ENCODE measurements around the gene MED22.
"Not testable (repeated sequence)": the region's sequence is repeated elsewhere in the genome, so short reads cannot be mapped to it uniquely, and the experiment has no call there.

Gene MED22

DNA sequence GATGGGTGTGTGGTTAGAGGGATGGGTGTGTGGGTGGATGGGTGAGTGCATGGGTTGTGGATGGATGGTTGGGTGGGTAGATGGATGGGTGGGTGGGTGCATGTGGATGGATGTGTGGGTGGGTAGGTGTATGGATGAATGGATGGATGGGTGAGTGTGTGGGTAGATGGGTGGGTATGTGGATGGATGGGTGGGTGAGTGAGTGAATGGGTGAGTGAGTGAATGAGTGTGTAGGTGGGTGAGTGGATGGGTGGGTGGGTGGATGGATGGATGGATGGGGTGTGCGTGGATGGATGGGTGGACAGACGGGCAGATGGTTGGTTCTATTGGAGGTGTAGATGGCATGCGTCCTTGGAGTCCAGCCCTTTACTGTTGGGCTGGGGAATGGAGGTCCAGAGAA is 45.5 kb upstream of the MED22 start:
- Histone ChIP-seq H3K27ac (ENCODE audit: low read depth, low read length) (no peak overlapping the region), H3K9me2 (replicated peaks; ENCODE audit: control insufficient read depth, low read length) (no peaks in the 10 kb centered on the region), H3F3A (ENCODE audit: control insufficient read depth, insufficient read depth) (no peaks in the 10 kb centered on the region), H3K79me2 (ENCODE audit: control insufficient read depth, low read length) (no peaks in the 10 kb centered on the region), H3K9me3 (ENCODE audit: control insufficient read depth, insufficient read depth, low read length) (no peaks in the 10 kb centered on the region), H3K27me3 (ENCODE audit: control insufficient read depth, low read length) (peaks cover 5% of the 10 kb centered on the region; the same call in 1 of the 2 replicates), H3K36me3 (ENCODE audit: control insufficient read depth, low read length) (no peaks in the 10 kb centered on the region), H3K4me2 (ENCODE audit: low read length) (no peak overlapping the region), H4K20me1 (ENCODE audit: control insufficient read depth, insufficient read depth, low read depth, low read length) (no peaks in the 10 kb centered on the region), H3K4me3 (ENCODE audit: low read length) (no peak overlapping the region), H3K4me1 (ENCODE audit: control insufficient read depth, low read length) (no peaks in the 10 kb centered on the region)
- TF ChIP-seq EZH2phosphoT487 (IDR thresholded peaks at IDR 0.05; ENCODE audit: borderline replicate concordance, low read length): no peak
- TF ChIP-seq, protein P1, sequence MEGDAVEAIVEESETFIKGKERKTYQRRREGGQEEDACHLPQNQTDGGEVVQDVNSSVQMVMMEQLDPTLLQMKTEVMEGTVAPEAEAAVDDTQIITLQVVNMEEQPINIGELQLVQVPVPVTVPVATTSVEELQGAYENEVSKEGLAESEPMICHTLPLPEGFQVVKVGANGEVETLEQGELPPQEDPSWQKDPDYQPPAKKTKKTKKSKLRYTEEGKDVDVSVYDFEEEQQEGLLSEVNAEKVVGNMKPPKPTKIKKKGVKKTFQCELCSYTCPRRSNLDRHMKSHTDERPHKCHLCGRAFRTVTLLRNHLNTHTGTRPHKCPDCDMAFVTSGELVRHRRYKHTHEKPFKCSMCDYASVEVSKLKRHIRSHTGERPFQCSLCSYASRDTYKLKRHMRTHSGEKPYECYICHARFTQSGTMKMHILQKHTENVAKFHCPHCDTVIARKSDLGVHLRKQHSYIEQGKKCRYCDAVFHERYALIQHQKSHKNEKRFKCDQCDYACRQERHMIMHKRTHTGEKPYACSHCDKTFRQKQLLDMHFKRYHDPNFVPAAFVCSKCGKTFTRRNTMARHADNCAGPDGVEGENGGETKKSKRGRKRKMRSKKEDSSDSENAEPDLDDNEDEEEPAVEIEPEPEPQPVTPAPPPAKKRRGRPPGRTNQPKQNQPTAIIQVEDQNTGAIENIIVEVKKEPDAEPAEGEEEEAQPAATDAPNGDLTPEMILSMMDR (IDR thresholded peaks at IDR 0.05; ENCODE audit: low read depth, low read length, poor library complexity, severe bottlenecking): no peak

DNA sequence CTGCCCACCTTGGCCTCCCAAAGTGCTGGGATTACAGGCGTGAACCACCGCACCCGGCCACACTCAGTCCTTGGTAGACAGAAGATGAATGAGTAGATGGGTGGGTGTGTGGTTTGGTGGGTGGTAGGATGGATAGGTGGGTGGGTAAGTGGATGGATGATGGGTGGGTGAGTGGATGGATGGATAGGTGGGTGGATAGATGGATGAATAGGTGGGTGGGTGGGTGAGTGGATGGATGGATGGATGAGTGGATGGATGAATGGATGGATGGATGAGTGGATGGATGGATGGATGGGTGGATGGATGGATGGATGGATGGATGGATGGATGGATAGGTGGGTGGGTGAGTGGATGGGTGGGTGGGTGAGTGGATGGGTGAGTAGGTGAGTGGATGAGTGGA is 44.4 kb upstream of the MED22 start:
- not testable (repeated sequence) for H3K4me3 ChIP-seq (ENCODE audit: low read length); H3K36me3 ChIP-seq (ENCODE audit: control insufficient read depth, low read length); H3K27me3 ChIP-seq (ENCODE audit: control insufficient read depth, low read length); H4K20me1 ChIP-seq (ENCODE audit: control insufficient read depth, insufficient read depth, low read depth, low read length); H3K9me2 ChIP-seq (replicated peaks; ENCODE audit: control insufficient read depth, low read length); H3F3A ChIP-seq (ENCODE audit: control insufficient read depth, insufficient read depth); H3K4me1 ChIP-seq (ENCODE audit: control insufficient read depth, low read length); H3K27ac ChIP-seq (ENCODE audit: low read depth, low read length); H3K79me2 ChIP-seq (ENCODE audit: control insufficient read depth, low read length); H3K4me2 ChIP-seq (ENCODE audit: low read length); H3K9me3 ChIP-seq (ENCODE audit: control insufficient read depth, insufficient read depth, low read length)

DNA sequence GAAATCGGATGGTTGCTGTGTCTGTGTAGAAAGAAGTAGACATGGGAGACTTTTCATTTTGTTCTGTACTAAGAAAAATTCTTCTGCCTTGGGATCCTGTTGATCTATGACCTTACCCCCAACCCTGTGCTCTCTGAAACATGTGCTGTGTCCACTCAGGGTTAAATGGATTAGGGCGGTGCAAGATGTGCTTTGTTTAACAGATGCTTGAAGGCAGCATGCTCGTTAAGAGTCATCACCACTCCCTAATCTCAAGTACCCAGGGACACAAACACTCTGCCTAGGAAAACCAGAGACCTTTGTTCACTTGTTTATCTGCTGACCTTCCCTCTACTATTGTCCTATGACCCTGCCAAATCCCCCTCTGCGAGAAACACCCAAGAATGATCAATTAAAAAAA is 43.5 kb upstream of the MED22 start:
- not testable (repeated sequence) for H3K27me3 ChIP-seq (ENCODE audit: control insufficient read depth, low read length); H3K9me3 ChIP-seq (ENCODE audit: control insufficient read depth, insufficient read depth, low read length); H4K20me1 ChIP-seq (ENCODE audit: control insufficient read depth, insufficient read depth, low read depth, low read length); H3K27ac ChIP-seq (ENCODE audit: low read depth, low read length); H3K4me3 ChIP-seq (ENCODE audit: low read length); H3F3A ChIP-seq (ENCODE audit: control insufficient read depth, insufficient read depth); H3K4me1 ChIP-seq (ENCODE audit: control insufficient read depth, low read length); H3K9me2 ChIP-seq (replicated peaks; ENCODE audit: control insufficient read depth, low read length); H3K4me2 ChIP-seq (ENCODE audit: low read length); H3K79me2 ChIP-seq (ENCODE audit: control insufficient read depth, low read length); H3K36me3 ChIP-seq (ENCODE audit: control insufficient read depth, low read length)

DNA sequence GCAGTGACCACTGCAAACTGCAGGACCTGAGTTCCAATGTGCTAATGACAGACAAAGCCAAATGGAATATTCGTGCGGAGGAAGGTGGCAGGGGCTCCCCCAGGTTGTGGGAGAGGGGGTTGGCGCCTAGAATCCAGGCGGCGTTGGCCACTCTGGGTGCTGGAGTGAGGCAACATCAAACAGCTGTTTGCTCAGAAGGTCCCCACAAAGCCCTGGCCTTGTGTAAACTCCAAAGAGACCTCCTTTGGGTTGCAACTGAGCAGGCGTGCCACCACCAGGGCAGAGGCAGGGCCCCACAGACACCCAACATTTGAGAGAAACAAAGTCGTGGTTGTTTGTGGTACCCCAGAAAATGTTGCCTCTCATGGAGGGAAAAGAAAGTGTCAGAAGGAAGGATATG is 42.8 kb upstream of the MED22 start:
- Histone ChIP-seq H3K27me3 (ENCODE audit: control insufficient read depth, low read length) (no peaks in the 10 kb centered on the region), H3F3A (ENCODE audit: control insufficient read depth, insufficient read depth) (no peaks in the 10 kb centered on the region), H3K27ac (ENCODE audit: low read depth, low read length) (no peak overlapping the region)

More for the DNA sequence above, 42.8 kb upstream of the MED22 start:
- no peaks in the 10 kb centered on the region for H3K9me2 ChIP-seq (replicated peaks; ENCODE audit: control insufficient read depth, low read length)
- no peaks in the 10 kb centered on the region for H3K79me2 ChIP-seq (ENCODE audit: control insufficient read depth, low read length)
- no peak overlapping the region for H3K4me3 ChIP-seq (ENCODE audit: low read length)
- H3K36me3 ChIP-seq (ENCODE audit: control insufficient read depth, low read length): no peaks in the 10 kb centered on the region
- H3K9me3 ChIP-seq (ENCODE audit: control insufficient read depth, insufficient read depth, low read length): no peaks in the 10 kb centered on the region
- TF ChIP-seq EZH2phosphoT487 (IDR thresholded peaks at IDR 0.05; ENCODE audit: borderline replicate concordance, low read length): no peak
- TF ChIP-seq, protein P1 (IDR thresholded peaks at IDR 0.05; ENCODE audit: low read depth, low read length, poor library complexity, severe bottlenecking): no peak
- H3K4me2 ChIP-seq (ENCODE audit: low read length): no peak overlapping the region
- H3K4me1 ChIP-seq (ENCODE audit: control insufficient read depth, low read length): no peaks in the 10 kb centered on the region
- H4K20me1 ChIP-seq (ENCODE audit: control insufficient read depth, insufficient read depth, low read depth, low read length): no peaks in the 10 kb centered on the region

Data from DOHH2 (cell line).